Ishikawa (cell line): ENCODE data around the gene CCDC57.

ENCODE experiments used
- CEBPB ChIP-seq: IDR thresholded peaks from 2 replicates; pipeline ENCODE4 v1.6.1; 2012
- CREB1 ChIP-seq: IDR thresholded peaks from 2 replicates; pipeline ENCODE4 v1.6.1; 2012; ENCODE audit warnings: low read depth
- EGR1 ChIP-seq: IDR thresholded peaks from 2 replicates; pipeline ENCODE4 v1.6.1; 2012
- EP300 ChIP-seq: IDR thresholded peaks from 2 replicates; pipeline ENCODE4 v1.6.1; 2012; ENCODE audit warnings: borderline replicate concordance
- FOXM1 ChIP-seq: IDR thresholded peaks from 2 replicates; pipeline ENCODE4 v1.6.1; 2012; ENCODE audit warnings: low read depth, borderline replicate concordance
- MAX ChIP-seq: IDR thresholded peaks from 2 replicates; pipeline ENCODE4 v1.6.1; 2012
- NFIC ChIP-seq: IDR thresholded peaks from 2 replicates; pipeline ENCODE4 v1.6.1; 2012
- RAD21 ChIP-seq: IDR thresholded peaks from 2 replicates; pipeline ENCODE4 v1.6.1; 2012; ENCODE audit warnings: low read depth
- REST ChIP-seq: IDR thresholded peaks from 2 replicates; pipeline ENCODE4 v1.6.1; 2012; ENCODE audit warnings: low read depth, mild to moderate bottlenecking
- TAF1 ChIP-seq: IDR thresholded peaks from 2 replicates; pipeline ENCODE4 v1.6.1; 2012; ENCODE audit warnings: low read depth, mild to moderate bottlenecking
- TCF12 ChIP-seq: IDR thresholded peaks from 2 replicates; pipeline ENCODE4 v1.6.1; 2012; ENCODE audit warnings: low read depth
- USF1 ChIP-seq: IDR thresholded peaks from 2 replicates; pipeline ENCODE4 v1.6.1; 2012
- YY1 ChIP-seq: IDR thresholded peaks from 2 replicates; pipeline ENCODE4 v1.6.1; 2012; ENCODE audit warnings: low read depth
- ZBTB7A ChIP-seq: IDR thresholded peaks from 2 replicates; pipeline ENCODE4 v1.6.1; 2012; ENCODE audit warnings: low read depth

- TF ChIP-seq EGR1 (no peak), FOXM1 (no peak), CEBPB (no peak), RAD21 (no peak), CREB1 (no peak), REST (no peak), TAF1 (0 out of 2 replicates have a peak, but pooled peaks have one; percentile 12), MAX (no peak), EP300 (no peak), ZBTB7A (no peak; the same call in 1 of the 2 replicates), NFIC (no peak), YY1 (no peak), TCF12 (no peak), USF1 (no peak)
Observed at GRCh38 chr17:82229698-82230608, 17.3 kb upstream of the CCDC57 start.
